Spleen (tissue), 7 donors: ENCODE measurements around the gene MUC2.

Experiments
- CTCF ChIP-seq, 11 experiments: fragments of 200-600 bp in 7 of 11; fragments of 450-650 bp in 4 of 11; sonication (generic) in 4 of 11; IDR thresholded peaks in 8 of 11; conservative IDR thresholded peaks in 3 of 11; 1 replicate in 7 of 11; 2 replicates in 4 of 11; pipeline versions ENCODE4 v1.4.0 to v1.8.0; 2016 to 2021; ENCODE audit warnings: antibody characterized with exemption in 11 of 11, inconsistent platforms in 4 of 11, mild to moderate bottlenecking in 1 of 11
- POLR2A ChIP-seq, 3 donors: fragments of 450-650 bp; IDR thresholded peaks; one replicate each; pipeline ENCODE4 v1.5.1; 2017; ENCODE audit warnings: antibody characterized with exemption in 3 of 3, mild to moderate bottlenecking in 1 of 3
- POLR2AphosphoS5 ChIP-seq, 3 donors: sonication (generic); formaldehyde crosslinking; IDR thresholded peaks; one replicate each; pipeline ENCODE4 v1.5.1; 2017; ENCODE audit warnings: antibody characterized with exemption in 3 of 3
- donor health status: DM: no; HTN: no; CAD: no; lungs with moderate emphysema.
- donor health status: DM: no; HTN: no; CAD: no.
- donor health status: DM: no; HTN: no; CAD: no.

GRCh38 chr11:1083621-1084551 lies 9.2 kb downstream of the MUC2 start:
- TF ChIP-seq POLR2A (IDR thresholded peaks at IDR 0.05) (no peak), POLR2AphosphoS5 (IDR thresholded peaks at IDR 0.05) (no peak), CTCF (IDR thresholded peaks at IDR 0.05 in 8 of 11, conservative IDR thresholded peaks at IDR 0.05 in 3 of 11) (no peak)
